Measurements from ENCODE around the gene KCNQ2.

Gene KCNQ2

DNA sequence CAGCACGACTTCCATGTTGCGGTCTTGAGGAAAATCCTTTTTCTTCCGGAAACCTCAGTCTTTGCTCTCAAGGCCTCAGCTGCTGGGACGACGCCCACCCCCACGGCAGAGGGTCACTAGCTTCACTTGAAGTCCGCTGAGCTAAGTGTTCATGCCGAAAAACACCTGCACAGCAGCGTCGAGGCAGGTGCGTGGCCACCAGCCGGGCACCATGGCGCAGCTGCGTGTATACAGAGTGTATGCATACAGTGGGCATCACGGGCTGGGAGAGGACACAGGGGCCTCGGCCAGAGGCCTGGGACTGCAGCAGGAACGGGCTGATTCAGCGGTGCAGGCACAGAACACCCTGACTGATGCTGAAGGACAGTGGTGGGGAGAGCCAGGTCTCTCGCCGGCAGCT, 20.1 kb downstream of the KCNQ2 start:
- FAIRE-seq = no peak

DNA sequence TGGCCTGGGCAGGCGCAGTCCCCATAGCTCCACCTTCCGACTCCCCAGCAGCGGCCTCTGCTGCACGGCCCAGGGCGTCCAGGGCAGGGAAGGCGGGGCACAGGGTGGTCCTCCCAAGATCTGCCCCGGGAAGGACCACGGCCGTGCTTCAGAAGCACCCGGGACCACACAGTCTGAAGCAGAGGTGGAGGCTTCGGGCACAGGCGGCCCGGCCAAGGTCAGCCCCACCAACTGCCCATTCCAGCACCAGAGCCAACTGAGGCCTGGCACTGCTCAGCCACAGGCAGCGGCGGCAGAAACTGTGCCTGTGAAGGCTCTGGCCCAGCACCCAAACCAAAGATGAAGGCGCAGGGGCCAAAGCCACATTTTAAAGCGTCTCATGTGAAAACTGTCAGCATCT, 20.6 kb downstream of the KCNQ2 start:
- FAIRE-seq = no peak

DNA sequence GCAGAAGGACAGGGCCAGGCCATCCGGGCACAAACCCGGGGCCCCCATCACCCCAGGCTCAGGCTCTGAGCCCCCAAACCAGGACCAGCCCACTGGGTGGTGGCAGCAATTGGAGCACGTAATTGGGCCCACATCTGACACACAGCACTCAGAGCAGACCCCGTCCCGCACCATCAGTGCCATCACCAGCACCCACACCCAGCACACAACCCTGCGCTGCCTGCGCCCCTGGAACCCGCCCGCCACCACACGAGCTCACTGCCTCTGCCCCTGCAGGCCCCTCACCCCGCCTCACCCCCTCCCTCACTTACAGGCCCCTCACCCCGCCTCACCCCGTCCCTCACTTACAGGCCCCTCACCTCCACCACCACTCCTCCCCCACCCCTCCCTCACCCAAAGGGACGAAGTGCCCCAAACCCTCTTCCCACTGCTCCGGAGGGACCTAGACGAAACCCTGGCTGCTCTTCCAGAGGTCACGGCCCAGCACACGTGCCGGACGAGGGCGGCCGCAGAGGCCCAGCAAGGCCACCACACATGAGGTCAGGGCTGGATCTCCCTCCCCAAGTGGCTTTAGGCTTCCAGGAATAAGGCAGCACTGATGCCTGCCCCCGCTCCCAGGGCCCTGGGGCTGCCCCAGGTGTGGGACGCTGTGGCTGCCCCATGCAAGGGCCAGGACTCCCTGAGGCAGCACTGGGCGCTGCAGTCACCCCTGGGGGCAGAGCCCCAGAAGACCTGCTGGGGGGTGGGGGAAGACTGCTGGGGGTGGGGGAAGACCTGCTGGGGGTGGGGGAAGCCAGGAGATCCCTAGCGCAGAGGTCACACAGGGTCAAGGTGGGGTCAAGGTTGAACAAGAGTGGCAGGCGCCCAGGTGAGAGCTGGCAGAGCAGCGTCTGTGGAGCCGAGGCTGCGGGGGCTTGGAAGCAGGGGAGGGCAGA, 22.4 kb downstream of the KCNQ2 start:
- no peak for FAIRE-seq

GRCh38 chr20:63449025-63449424, 23.4 kb downstream of the KCNQ2 start:
- no peak for FAIRE-seq

DNA sequence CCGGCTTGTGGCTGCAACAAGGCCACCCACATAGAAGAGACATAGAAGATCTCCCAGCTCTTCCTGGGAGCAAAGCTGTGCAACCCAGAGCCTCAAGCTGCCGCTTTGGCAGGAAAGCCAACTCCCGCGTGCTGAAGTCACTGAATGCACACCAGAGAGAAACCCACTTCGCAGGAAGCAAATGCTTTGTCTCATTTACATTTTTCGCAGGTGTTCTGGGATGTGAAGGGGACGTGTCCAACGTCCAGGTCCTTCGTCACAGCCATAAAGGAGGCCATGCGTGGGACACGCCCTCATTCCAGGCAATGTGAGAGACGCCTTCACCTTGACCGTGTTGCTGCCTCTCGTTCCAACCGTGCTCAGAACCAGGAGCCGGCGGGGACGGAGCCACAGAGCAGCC, 24.4 kb downstream of the KCNQ2 start:
- FAIRE-seq = no peak

GRCh38 chr20:63447320-63447719, 25.1 kb downstream of the KCNQ2 start:
- FAIRE-seq = no peak

- no peak for FAIRE-seq
Measured at GRCh38 chr20:63446216-63447024, 26.0 kb downstream of the KCNQ2 start.

- FAIRE-seq = no peak
Measured at GRCh38 chr20:63445075-63445734, 27.2 kb downstream of the KCNQ2 start.

- FAIRE-seq = no peak
Measured at GRCh38 chr20:63444548-63444947, 27.9 kb downstream of the KCNQ2 start.

DNA sequence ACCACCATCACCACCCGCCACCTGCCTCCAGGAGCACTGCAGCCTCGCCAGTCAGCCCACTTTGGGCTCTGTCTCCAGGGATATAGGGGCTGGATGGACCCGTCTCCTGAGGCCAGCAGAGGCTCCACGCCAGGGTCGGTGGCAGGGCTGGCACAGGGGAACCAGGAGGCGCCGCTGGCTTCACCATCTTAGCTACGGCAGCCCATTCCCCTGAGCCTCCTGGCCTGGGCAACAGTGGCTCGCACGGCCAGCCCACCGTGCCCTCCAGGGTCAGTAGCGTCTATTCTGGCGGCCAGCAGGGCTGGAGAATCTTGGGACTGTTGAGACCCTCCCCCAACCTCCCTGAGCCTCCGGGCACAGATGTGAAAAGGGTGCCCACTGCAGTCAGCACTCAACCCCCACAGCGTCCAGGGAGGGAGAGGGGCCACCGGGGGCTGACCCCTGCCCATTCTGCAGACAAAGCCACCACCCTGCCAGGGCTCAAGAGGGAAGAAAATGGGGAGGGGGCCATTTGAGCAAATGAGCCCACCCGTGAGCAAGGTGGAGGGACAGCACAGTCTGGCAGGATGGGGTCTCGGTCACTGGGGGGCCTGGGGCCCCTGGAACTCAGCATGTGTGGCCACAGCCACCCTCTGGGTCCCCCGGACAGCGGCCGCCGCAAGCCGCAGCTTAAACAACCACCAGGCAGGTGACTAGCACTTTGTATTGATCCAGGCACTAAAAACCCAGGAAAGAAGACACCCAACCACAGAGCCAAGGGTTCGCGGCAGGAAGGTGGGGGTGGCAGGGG, 28.7 kb downstream of the KCNQ2 start:
- no peak for FAIRE-seq

DNA sequence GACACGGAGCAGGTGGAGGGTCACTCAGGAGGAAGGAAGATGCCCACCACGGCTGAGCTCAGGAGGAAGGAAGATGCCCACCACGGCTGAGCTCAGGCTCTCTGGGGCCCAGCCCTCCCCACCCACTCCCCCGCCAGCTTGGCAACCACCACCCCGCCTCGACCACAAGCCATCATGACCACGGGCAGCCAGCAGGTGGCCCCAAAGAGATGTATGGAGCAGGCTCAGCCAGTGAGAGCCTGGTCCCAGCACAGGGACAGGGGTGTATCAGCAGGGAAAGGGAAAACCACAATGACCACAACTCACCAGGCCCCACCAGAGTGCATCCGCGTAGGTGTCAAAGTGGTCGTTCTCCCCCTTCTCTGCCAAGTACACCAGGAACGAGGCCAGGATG, 30.4 kb downstream of the KCNQ2 start:
- FAIRE-seq = no peak

GRCh38 chr20:63441136-63442099, 31.0 kb downstream of the KCNQ2 start:
- FAIRE-seq = no peak

DNA sequence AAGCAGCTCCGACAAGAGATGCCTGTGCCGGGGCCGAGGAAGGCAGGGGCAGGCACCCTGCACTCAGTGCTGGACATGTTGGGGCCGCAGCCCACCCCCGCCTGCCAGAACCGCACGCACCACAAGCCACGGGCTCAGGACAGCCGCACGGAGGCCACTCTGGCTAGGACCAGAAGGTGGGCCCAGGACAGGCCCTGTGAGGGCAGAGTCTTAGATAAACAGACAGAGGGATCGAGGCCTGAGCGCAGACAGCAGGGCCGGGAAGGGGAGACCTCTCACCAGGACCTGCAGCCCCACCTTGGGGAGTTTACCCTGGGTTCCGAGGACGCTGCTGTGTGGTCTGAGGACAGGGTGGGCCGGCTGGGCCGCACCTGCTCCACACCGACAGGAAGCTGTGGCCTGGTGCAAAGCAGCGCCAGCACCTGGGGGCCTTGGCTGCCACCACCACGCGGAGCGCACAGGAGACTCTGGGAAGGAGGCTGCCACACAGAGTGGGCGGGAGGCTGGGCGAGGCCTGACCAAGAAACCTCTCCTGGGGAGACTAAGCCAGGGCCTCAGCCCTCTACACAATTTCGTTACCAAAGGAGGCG, 32.0 kb downstream of the KCNQ2 start:
- FAIRE-seq = no peak

GRCh38 chr20:63439866-63440265, 32.6 kb downstream of the KCNQ2 start:
- FAIRE-seq = no peak

- no peak for FAIRE-seq
Measured at GRCh38 chr20:63438121-63438520, 34.3 kb downstream of the KCNQ2 start.

GRCh38 chr20:63435552-63435951, 36.9 kb downstream of the KCNQ2 start:
- no peak for FAIRE-seq

DNA sequence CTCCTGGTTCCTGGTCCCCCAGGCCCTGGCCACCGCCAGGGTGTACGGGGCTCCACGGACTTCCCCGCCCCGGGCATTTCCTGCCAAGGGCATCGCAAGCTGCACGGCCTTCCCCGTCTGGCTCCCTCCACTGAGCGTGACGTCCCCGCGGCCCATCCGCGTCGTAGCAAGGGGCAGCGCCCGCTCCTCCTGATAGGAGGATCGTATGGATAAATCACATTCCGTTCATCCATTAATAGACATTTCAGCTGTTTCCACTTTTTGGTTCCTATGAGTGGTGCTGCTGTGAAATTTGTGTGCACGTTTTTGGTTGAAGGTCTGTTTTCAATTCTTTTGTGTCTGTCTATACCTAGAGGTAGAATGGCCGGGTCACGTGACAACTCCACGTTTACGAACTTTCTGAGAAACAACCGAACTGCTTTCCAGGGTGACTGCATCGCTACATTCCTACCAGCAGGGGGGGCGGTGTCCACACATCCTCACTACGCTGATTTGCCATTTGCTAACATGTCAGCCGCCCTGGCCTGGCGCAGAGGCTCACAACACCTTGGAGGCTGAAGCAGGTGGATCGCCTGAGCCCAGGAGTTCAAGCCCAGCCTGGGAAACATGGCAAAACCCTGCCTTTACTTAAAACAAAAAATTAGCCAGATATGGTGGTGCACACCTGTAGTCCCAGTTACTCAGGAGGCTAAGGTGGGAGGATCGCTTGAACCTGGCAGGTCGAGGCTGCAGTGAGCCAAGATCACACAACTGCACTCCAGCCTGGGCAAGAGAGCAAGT, 37.7 kb downstream of the KCNQ2 start:
- FAIRE-seq = no peak

GRCh38 chr20:63433756-63434531, 38.5 kb downstream of the KCNQ2 start:
- FAIRE-seq = no peak

GRCh38 chr20:63433351-63433750, 39.1 kb downstream of the KCNQ2 start:
- FAIRE-seq = no peak

Measured in islet of Langerhans (tissue), 1 donor.